Activated CD4-positive, alpha-beta T cell treated with anti-CD3 and anti-CD28 coated beads, Interleukin-2, Interleukin-4, amounts not matched to agents 100 ng/mL and 50 ng/mL, durations not matched to agents 16 hours and 8 hours (primary cell): Measurements from ENCODE around the gene CFAP46.
"Not testable (repeated sequence)": the region's sequence is repeated elsewhere in the genome, so short reads cannot be mapped to it uniquely, and the experiment has no call there.

ENCODE experiments used
- DNase-seq: peaks from one replicate; pipeline ENCODE4 v3.0.0-alpha.2; 2020; ENCODE audit warnings: low spot score

The CFAP46 gene

DNA sequence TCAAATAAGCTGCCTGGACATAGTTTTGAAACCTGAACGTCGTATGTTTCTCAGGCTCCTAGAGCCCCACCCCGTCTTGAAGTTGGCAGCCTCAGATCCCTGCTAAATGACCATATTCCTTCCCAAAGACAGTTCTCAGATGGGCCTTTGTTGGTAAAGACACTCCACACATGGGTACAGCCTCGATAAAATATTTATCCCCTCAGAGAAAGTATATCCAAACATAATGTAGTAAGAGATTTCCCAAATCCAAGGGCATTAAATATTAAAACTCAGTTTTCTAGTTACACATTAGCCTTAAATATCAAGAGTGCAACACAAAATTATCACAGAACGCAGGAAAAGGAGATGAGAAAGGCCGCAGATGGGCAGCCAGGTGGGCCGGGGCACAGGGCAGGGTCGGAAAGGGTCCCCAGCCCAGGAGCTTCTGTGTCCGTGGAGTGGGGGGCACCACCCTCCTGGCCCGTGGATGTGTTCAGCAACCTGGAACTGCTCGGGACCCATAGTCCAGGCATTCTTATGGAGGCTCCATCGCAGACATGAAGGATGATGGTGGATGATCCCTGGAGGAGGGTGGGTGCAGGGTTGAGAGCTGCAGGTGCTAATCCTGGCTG is 1.5 kb upstream of the CFAP46 start:
- no peak for DNase-seq

DNA sequence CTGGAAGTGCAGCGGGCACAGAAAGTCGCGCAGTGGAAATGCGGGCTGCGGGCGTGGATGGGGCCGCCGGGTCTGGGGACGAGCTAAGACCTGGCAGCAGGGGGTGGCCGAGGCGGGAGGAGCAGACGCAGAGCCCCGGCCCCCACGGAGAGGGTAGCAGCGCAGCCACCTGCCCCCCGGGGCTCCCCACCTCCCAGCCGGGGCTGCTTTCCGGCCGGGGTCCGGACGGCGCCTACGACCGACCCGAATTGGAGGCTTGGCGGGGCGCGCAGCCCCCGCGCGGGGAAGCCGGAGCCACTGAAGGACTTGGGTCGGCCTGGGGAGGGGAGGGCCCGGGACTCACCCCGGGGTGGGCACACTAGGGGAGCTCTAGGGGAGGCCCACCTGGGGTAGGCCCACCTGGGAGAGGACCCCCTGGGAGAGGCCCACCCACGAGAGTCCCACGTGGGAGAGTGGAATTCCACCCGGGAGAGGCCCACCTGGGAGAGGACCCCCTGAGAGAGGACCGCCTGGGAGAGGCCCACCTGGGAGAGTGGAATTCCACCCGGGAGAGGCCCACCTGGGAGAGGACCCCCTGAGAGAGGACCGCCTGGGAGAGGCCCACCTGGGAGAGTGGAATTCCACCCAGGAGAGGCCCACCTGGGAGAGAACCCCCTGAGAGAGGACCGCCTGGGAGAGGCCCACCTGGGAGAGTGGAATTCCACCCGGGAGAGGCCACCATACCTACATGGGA is 854 bp upstream of the CFAP46 start:
- DNase-seq: no peak

- DNase-seq: no peak
Observed at GRCh38 chr10:132941640-132942051, 724 bp downstream of the CFAP46 start.

DNA sequence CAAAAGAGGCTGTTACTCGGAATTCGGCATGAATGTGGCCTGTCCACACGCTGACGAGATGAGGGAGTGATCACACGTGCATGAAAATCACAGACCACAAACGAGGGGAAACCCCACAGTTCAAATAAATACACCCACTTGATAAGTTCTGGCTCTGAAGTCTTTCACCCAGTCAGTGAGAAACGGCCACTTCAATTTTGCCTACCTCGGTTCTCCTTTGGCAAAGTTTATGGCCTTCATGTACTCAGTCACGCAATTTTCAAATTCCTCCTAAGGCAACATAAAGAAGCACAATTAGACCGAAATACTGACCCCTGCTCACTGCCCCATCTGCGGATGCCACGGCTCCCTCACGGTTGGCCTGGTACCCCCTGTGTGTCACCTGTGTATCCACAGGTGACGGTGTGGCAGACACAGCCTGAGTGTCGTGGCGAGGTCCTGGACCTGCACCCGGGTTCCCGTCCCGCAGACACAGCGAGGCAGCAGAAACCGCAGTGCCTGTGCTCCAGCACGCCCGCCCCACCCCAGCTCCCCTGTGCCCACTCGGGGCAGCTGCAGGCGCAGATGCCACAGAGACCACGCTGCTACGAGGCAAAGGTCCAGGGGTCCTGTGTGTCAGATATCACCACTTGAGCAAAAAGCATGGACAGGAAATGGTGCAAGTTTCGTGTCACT is 1.4 kb downstream of the CFAP46 start:
- no peak for DNase-seq

DNA sequence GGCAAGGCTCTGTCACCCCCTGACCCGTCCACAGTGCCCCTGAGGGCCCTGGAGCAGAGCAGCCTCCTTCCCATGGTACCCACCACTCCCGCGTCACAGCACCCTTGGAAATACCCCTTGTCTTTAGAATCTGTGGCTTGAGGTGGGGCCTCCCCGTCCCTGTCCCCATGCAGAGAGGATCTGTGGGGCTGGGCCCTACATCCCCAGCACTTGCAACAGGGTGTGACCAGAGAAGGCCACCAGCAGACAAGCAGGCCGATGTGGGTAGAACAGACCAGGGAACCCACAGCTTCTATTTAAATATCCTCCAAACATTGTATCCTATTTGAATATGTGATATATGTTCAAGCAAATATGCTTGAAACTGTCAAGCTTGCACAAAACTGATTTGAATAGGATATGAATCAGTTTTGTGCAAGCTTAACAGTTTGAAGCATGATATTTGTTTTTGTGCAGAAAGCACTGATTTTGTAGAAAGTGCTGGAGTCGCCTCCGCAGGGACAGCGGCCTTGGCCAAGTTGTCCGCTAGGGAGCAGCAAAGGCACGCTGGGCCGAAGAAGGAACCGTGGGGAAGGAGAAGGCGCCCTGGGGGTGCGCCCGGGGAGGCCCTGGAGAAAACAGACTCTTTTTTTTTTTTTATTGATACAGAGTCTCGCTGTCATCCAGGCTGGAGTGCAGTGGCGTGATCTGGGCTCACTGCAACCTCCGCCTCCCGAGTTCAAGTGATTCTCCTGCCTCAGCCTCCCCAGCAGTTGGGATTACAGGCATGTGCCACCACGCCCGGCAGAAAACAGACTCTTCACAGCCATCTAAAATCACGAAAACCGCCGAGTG is 2.2 kb downstream of the CFAP46 start:
- DNase-seq: peak; percentile 57

DNA sequence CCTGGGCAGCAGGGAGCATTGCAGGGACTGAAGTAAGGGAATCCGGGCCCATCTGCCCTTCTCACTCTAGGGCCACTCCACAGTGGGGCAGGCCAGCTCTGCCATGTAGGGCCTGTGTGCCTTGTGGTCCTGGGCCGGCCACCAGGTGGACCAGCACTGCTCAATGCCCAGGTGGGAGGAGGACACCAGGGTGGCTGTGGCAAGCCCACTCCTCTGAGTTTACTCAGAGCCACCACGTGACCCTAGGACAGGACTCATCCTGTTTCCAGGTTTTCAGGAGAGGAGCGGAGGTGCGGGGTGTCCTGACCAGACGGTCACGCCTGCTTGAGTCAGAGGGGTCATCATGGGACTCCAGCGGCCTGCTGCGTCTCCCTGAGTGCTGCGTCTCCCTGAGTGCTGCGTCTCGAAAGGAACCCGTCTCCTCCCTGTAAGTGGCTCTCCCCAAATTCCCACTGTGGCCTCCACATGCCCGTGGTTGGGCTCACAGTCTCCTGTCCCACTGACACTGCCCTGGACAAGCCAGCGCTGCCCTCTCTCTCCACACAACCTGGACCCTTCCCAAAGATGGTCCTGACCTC is 2.9 kb downstream of the CFAP46 start:
- DNase-seq: no peak

DNA sequence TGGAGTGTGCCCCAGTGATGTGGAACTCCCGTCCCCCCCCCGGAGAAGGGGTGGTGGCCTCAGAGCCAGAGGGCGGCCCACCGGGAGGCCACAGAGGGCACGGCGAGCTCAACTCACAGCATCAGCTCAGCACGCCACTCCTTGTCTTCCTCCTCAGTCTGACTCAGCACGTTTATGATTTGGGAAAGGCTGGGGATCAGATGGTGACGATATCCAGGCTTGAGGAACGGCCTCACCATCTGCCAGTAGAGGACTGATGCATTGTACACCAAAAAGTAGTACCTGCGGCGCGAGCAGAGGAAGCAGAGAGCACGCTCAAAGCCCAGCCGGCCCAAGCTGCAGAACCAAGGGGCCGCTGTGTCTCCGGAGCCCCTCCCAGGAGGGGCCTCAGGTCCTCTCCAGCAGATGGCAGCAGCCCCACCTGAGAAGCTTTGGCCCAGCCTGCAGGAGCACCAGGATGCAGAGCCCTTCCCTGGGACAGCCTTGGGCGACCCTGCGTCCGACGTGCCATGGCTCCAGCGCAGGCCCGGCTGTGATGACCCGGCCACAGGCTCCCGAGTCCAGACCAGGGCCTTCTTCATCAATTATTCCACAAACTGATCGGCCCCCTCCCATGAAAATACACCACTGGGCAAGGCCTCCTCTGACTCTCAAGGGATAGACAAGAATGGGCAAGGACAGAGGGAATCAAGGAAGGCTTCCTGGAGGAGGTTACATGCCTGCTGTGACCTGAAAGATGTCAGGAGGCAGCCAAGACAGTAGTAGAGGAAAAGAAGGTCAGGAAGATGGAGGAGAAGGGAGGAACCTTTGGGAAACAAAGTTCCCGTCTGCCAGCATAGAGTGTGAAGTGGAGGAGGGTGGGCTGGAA is 3.7 kb downstream of the CFAP46 start:
- no peak for DNase-seq

- no peak for DNase-seq
Observed at GRCh38 chr10:132937861-132938260, 4.5 kb downstream of the CFAP46 start.

DNA sequence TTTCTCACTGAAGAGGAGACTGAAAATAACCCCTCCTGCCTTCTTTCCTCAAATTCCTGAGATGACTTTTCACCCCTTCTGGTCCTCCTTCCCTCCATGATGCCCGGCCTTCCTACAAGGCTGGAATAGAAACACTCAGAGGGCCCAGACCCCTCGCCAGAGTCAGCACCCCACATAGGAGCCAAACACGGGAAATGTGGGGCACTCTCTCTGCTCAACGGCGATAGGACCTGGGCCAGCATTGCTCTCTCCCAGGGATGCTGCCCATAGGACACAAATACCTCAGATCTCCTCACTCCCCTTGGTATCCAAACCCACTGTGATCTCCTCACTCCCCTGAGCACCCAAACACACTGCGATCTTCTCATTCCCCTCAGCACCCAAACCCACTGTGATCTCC is 7.4 kb downstream of the CFAP46 start:
- no peak for DNase-seq

- DNase-seq: no peak
Observed at GRCh38 chr10:132933308-132934042, 8.9 kb downstream of the CFAP46 start.

GRCh38 chr10:132932461-132933307 is 9.7 kb downstream of the CFAP46 start:
- DNase-seq: peak; percentile 25

DNA sequence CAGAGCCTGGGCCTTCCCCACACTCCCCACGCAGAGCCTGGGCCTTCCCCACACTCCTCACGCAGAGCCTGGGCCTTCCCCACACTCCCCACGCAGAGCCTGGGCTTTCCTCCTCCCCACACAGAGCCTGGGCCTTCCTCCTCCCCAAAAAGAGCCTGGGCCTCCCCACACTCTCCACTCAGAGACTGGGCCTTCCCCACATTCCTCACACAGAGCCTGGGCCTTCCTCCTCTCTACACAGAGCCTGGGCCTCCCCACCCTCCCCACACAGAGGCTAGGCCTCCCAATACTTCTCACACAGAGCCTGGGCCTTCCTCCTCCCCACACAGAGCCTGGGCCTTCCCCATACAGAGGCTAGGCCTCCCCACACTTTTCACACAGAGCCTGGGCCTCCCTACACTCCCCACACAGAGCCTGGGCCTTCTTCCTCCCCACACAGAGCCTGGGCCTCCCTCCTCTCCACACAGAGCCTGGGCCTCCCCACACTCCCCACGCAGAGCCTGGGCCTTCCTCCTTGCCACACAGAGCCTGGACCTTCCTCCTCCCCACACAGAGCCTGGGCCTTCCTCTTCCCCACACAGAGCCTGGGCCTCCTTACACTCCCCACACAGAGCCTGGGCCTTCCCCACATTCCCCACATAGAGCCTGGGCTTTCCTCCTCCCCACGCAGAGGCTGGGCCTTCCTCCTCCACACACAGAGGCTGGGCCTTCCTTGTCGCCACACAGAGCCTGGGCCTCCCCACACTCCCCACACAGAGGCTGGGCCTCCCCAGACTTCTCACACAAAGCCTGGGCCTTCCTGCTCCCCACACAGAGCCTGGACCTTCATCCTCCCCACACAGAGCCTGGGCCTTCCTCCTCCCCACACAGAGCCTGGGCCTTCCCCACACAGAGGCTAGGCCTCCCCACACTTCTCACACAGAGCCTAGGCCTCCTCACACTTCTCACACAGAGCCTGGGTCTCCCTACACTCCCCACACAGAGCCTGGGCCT is 10.8 kb downstream of the CFAP46 start:
- not testable (repeated sequence) for DNase-seq

- not testable (repeated sequence) for DNase-seq
Observed at GRCh38 chr10:132930701-132931100, 11.7 kb downstream of the CFAP46 start.

DNA sequence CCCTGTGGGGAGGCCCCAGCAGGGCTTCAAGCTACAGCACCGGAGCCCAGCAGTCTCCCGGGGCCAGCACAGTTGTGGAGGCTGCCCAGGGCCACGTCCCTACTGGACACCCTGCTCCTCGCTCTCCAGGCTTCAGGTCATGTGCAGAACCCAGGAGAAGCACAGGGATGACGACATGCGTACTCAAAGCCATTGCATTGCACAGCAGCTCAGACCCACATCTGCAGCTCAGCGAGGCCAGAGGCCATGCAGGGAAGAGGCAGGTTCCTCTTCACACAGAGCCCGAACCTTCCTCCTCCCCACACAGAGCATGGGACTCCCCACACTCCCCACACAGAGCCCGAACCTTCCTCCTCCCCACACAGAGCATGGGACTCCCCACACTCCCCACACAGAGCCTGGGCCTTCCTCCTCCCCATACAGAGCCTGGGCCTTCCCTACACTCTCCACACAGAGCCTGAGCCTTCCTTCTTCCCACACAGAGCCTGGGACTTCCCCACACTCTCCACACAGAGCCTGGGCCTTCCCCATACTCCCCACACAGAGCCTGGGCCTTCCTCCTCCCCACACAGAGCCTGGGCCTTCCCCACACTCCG is 12.3 kb downstream of the CFAP46 start:
- no peak for DNase-seq

DNA sequence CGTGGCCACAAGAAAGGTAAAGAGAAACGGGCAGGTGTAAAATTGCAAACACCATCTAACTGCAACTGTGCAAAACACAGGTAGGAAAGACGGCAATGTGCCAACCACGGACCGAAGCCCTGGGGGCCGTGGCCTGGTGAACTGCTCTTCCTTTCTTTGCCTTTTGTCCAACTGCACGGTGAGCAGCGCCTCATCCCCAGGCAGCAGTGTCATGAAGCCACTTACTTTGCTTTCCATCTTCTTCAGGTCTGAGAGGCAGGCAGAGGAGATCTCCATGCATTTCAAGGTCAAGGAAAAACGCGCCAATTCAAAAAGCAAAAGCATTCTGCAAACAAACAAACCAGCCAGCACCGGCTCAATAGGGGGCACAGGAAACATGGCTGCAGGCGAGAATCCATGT is 12.9 kb downstream of the CFAP46 start:
- DNase-seq: no peak

GRCh38 chr10:132928261-132928660 is 14.1 kb downstream of the CFAP46 start:
- DNase-seq: no peak

GRCh38 chr10:132927824-132928223 is 14.5 kb downstream of the CFAP46 start:
- DNase-seq: no peak
